Smooth muscle cell (in vitro differentiated cells): Measurements from ENCODE around the gene PRKAR1A. TPM values are rescaled to one million over a fixed set of nuclear protein-coding genes. Genes with fewer than 3 reads are reported as not detected.
"Not testable (repeated sequence)": the region's sequence is repeated elsewhere in the genome, so short reads cannot be mapped to it uniquely, and the experiment has no call there.

Experiments used
- DNase-seq: peaks from one replicate; lab custom pipeline; 2025; ENCODE audit not compliant: unreplicated experiment; lab: John Stamatoyannopoulos, UW
- H2AFZ ChIP-seq: fragments of 200-600 bp; sonication (generic); 2 replicates; pipeline ENCODE4 v1.6.0; 2016; ENCODE audit warnings: antibody characterized with exemption, low read depth, mild to moderate bottlenecking
- H3F3A ChIP-seq: fragments of 200-600 bp; sonication (generic); 2 replicates; pipeline ENCODE4 v1.6.0; 2017; ENCODE audit warnings: antibody characterized with exemption, low read depth
- H3K27ac ChIP-seq: fragments of 200-600 bp; sonication (generic); 2 replicates; pipeline ENCODE4 v1.5.1; 2016; ENCODE audit warnings: low read depth, mild to moderate bottlenecking
- H3K27me3 ChIP-seq: fragments of 200-600 bp; sonication (generic); 2 replicates; pipeline ENCODE4 v1.6.1; 2016; ENCODE audit warnings: low read depth, mild to moderate bottlenecking
- H3K36me3 ChIP-seq: fragments of 200-600 bp; sonication (generic); 2 replicates; pipeline ENCODE4 v1.5.1; 2016; ENCODE audit warnings: low read depth
- H3K4me1 ChIP-seq: fragments of 200-600 bp; sonication (generic); 2 replicates; pipeline ENCODE4 v1.5.1; 2016; ENCODE audit warnings: low read depth
- H3K4me2 ChIP-seq: fragments of 200-600 bp; sonication (generic); 2 replicates; pipeline ENCODE4 v1.6.0; 2016; ENCODE audit warnings: mild to moderate bottlenecking
- H3K4me3 ChIP-seq: fragments of 200-600 bp; sonication (generic); 2 replicates; pipeline ENCODE4 v1.5.1; 2016; ENCODE audit warnings: mild to moderate bottlenecking
- H3K79me2 ChIP-seq: fragments of 200-600 bp; sonication (generic); 2 replicates; pipeline ENCODE4 v1.6.0; 2016; ENCODE audit warnings: low read depth, mild to moderate bottlenecking
- H3K9ac ChIP-seq: fragments of 200-600 bp; sonication (generic); 2 replicates; pipeline ENCODE4 v1.6.0; 2016; ENCODE audit warnings: low read depth
- H3K9me3 ChIP-seq: fragments of 200-600 bp; sonication (generic); replicated peaks from 2 replicates; pipeline ENCODE4 v1.5.1; 2016; ENCODE audit warnings: low read depth
- H4K20me1 ChIP-seq: fragments of 200-600 bp; sonication (generic); 2 replicates; pipeline ENCODE4 v1.6.0; 2016; ENCODE audit warnings: low read depth
- WGBS: methylation state at CpG from one replicate; pipeline ENCODE4 v1.1.7; 2016; ENCODE audit warnings: low lambda C conversion rate; 5-methylcytosine and 5-hydroxymethylcytosine counted together
- polyA plus RNA-seq: library from polyadenylated mRNA; unstranded; fragments of >200 nt; fragmentation: Nextera tagmentation; extraction: Ambion mirVana; gene quantifications from 2 replicates; pipeline ENCODE4 v1.2.1, GENCODE V29; 2016
- total RNA-seq: library from RNA; depleted of rRNA; stranded (reverse); fragments of >200 nt; gene quantifications from 2 replicates; pipeline ENCODE4 v1.2.3, GENCODE V29; 2014
- TF ChIP-seq, protein P1 (sequence below): fragments of 200-600 bp; sonication (generic); IDR thresholded peaks from 2 replicates; pipeline ENCODE4 v1.5.1; 2017; ENCODE audit warnings: borderline replicate concordance, mild to moderate bottlenecking, antibody characterized with exemption; ENCODE audit not compliant: insufficient read depth, poor library complexity, severe bottlenecking

PRKAR1A gene
- total and polyA plus RNA-seq, 2 experiments from 2014 or later, result 302 to 340 TPM

DNA sequence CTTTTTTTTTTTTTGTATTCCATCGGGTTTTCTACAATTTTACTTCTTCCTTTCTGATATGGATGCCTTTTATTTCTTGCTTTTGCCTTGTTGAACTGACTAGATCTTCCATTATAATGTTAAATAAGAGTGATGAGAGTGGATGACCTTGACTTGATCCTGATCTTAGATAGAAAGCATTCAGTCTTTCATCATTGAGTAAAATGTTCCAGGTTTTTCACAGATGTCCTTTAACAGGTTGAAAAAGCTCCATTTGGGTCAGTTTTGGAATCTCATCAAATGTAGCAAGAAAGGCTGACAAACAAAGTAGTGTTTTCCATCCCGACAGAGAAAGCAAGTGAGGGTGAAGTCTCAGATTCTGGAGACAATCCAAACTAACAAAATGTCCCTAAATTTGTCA is 27.8 kb upstream of the PRKAR1A start:
- H3K4me2 ChIP-seq, result no peak overlapping the region
- H3K36me3 ChIP-seq, result no peaks in the 10 kb centered on the region
- H2AFZ ChIP-seq, result no peak overlapping the region
- H3F3A ChIP-seq, result no peaks in the 10 kb centered on the region
- H3K9ac ChIP-seq, result no peak overlapping the region
- no peaks in the 10 kb centered on the region for H3K4me1 ChIP-seq
- peaks cover 15% of the 10 kb centered on the region for H3K27me3 ChIP-seq
- H3K79me2 ChIP-seq, result no peaks in the 10 kb centered on the region
- no peak overlapping the region for H3K27ac ChIP-seq
- no peak overlapping the region for H3K4me3 ChIP-seq
- TF ChIP-seq, protein P1, sequence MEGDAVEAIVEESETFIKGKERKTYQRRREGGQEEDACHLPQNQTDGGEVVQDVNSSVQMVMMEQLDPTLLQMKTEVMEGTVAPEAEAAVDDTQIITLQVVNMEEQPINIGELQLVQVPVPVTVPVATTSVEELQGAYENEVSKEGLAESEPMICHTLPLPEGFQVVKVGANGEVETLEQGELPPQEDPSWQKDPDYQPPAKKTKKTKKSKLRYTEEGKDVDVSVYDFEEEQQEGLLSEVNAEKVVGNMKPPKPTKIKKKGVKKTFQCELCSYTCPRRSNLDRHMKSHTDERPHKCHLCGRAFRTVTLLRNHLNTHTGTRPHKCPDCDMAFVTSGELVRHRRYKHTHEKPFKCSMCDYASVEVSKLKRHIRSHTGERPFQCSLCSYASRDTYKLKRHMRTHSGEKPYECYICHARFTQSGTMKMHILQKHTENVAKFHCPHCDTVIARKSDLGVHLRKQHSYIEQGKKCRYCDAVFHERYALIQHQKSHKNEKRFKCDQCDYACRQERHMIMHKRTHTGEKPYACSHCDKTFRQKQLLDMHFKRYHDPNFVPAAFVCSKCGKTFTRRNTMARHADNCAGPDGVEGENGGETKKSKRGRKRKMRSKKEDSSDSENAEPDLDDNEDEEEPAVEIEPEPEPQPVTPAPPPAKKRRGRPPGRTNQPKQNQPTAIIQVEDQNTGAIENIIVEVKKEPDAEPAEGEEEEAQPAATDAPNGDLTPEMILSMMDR, result no peak
- WGBS, result 87% methylated on average over 2 of the region's 2 CpGs
- H3K9me3 ChIP-seq, result no peaks in the 10 kb centered on the region
- DNase-seq, result no peak
- H4K20me1 ChIP-seq, result no peaks in the 10 kb centered on the region

DNA sequence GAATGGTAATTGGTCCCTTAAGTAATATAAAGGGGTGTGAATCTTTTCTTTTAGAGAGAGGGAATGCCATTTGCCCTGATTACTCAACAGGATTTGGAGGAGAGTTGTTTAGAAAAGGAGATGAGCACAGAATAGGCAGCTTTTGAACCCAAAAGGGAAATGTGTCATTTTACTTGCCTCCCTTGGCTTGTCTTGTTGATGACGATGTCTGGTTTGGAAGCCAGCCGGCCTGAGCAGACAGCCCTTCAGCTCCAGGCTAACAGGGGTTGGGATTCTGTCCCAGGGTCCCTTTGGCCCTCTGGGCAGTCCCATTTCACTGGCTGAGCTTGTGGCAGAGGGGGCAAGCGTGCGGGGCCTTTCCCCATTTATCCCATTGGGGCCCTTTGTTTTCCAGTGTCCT is 22.3 kb upstream of the PRKAR1A start:
- no peak overlapping the region for H3K4me2 ChIP-seq
- no peak overlapping the region for H3K27ac ChIP-seq
- no peaks in the 10 kb centered on the region for H3K36me3 ChIP-seq
- no peak for DNase-seq
- H3K9ac ChIP-seq, result no peak overlapping the region
- no peaks in the 10 kb centered on the region for H3K9me3 ChIP-seq
- H3K79me2 ChIP-seq, result no peaks in the 10 kb centered on the region
- H4K20me1 ChIP-seq, result no peaks in the 10 kb centered on the region
- H3K4me3 ChIP-seq, result no peak overlapping the region
- 79% methylated on average over 4 of the region's 4 CpGs for WGBS
- H2AFZ ChIP-seq, result no peak overlapping the region
- no peaks in the 10 kb centered on the region for H3F3A ChIP-seq
- peaks cover 9% of the 10 kb centered on the region for H3K27me3 ChIP-seq
- no peaks in the 10 kb centered on the region for H3K4me1 ChIP-seq
- TF ChIP-seq, protein P1, result no peak

DNA sequence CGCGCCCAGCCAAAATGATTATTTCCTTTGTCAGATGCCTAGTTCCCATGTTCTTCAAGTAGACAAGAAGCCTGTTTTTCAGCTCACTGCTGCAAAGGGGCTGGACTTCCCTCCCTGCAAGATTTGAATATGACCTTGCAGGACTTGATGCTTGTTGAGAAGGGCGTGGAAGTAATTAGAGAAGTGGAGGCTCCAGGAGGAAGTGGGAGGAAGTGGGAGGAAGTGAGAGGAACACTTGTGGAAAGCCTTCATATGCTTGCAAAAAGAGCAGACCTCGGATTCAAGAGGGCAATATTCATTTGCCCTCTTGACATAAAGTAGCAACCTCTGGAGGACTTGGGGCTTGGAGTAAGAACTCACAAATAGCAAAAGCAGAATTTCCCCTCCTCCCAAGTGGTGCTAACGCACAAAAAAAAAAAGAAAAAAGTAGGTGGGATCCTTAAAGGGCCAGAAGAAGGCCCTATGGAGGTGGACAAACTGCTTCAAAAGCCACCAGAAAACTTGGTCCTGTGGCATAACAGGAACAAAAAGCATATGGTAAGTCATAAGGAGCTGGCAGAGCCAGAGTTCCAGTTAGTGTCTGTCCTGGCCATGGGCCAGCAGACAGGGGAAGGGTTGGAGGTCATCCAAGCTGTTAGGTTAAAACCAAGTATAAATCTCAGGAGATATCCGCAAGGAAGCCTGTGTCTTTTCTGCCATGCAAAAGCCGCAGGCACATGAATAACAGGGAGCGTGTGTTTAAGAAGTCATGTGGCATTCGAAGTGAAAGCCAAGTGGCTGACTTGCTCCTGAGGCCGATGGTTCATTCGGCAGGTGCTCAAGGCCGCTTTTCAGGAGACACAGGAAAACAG is 20.6 kb upstream of the PRKAR1A start:
- no peaks in the 10 kb centered on the region for H4K20me1 ChIP-seq
- no peaks in the 10 kb centered on the region for H3K9me3 ChIP-seq
- WGBS, result 92% methylated on average over 12 of the region's 12 CpGs
- no peaks in the 10 kb centered on the region for H3K27me3 ChIP-seq
- no peaks in the 10 kb centered on the region for H3K79me2 ChIP-seq
- no peak for DNase-seq
- H3K27ac ChIP-seq, result no peak overlapping the region
- no peak overlapping the region for H3K9ac ChIP-seq
- no peak overlapping the region for H3K4me3 ChIP-seq
- no peaks in the 10 kb centered on the region for H3F3A ChIP-seq
- H3K4me2 ChIP-seq, result no peak overlapping the region
- H3K4me1 ChIP-seq, result no peaks in the 10 kb centered on the region
- no peaks in the 10 kb centered on the region for H3K36me3 ChIP-seq
- TF ChIP-seq, protein P1, result no peak
- no peak overlapping the region for H2AFZ ChIP-seq

DNA sequence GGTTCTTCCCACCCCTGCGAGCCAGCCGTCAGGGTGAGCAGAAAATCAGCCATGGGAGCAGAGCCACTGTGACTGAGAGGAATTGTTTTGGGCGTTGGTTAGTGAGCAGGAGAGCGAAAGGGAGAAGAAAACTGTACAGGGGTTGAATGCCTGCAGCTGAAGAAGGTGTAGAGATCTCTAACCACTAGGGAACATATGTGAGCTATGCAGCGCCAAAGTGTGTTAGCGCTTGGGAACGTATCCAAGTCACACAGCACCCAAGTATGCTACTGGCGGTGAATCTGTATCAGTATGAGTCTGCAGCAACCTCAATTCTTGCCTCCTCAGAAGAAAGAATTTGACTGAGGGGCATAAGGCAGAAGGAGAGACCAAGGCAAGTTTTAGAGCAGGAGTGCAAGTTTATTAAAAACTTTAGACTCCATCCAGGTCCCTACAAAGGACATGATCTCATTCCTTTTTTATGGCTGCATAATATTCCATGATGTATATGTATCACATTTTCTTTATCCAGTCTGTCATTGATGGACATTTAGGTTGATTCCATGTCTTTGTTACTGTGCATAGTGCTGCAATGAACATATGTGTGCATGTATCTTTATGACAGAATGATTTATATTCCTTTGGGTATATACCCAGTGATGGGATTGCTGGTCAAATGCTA is 19.7 kb upstream of the PRKAR1A start:
- H3K27ac ChIP-seq, H3K9ac ChIP-seq, H3K79me2 ChIP-seq, H3K4me1 ChIP-seq, H3K4me2 ChIP-seq, H3K4me3 ChIP-seq, H3K27me3 ChIP-seq, H2AFZ ChIP-seq, H3K9me3 ChIP-seq, H4K20me1 ChIP-seq, H3K36me3 ChIP-seq, DNase-seq, H3F3A ChIP-seq: not testable (repeated sequence)
- 97% methylated on average over 8 of the region's 8 CpGs for WGBS
